Measurements from ENCODE around the gene LMTK2. TPM values are rescaled to one million over a fixed set of nuclear protein-coding genes. Genes with fewer than 3 reads are reported as not detected.
"Not testable (repeated sequence)": the region's sequence is repeated elsewhere in the genome, so short reads cannot be mapped to it uniquely, and the experiment has no call there.

LMTK2 gene
- total RNA-seq, 1 donor from 2014 or later: 10.6 TPM

- no peak overlapping the region for H3K4me3 ChIP-seq (ENCODE audit: low read depth, low read length)
- no peak for TF ChIP-seq CTCF (conservative IDR thresholded peaks at IDR 0.05; ENCODE audit: low read depth, low read length)
- no peak for DNase-seq (ENCODE audit: low read depth)
Observed at GRCh38 chr7:98115746-98116525, 9.3 kb downstream of the LMTK2 start.

GRCh38 chr7:98116656-98117461 lies 10.2 kb downstream of the LMTK2 start:
- no peak for DNase-seq (ENCODE audit: low read depth)
- TF ChIP-seq CTCF (conservative IDR thresholded peaks at IDR 0.05; ENCODE audit: low read depth, low read length): no peak
- no peak overlapping the region for H3K4me3 ChIP-seq (ENCODE audit: low read depth, low read length)

- peak; percentile 83 for DNase-seq (ENCODE audit: low read depth)
- TF ChIP-seq CTCF (conservative IDR thresholded peaks at IDR 0.05; ENCODE audit: low read depth, low read length): no peak
- no peak overlapping the region for H3K4me3 ChIP-seq (ENCODE audit: low read depth, low read length)
Observed at GRCh38 chr7:98119256-98119918, 12.7 kb downstream of the LMTK2 start.

GRCh38 chr7:98120559-98120958 lies 13.9 kb downstream of the LMTK2 start:
- no peak for TF ChIP-seq CTCF (conservative IDR thresholded peaks at IDR 0.05; ENCODE audit: low read depth, low read length)
- no peak for DNase-seq (ENCODE audit: low read depth)
- no peak overlapping the region for H3K4me3 ChIP-seq (ENCODE audit: low read depth, low read length)

GRCh38 chr7:98121388-98121787 lies 14.7 kb downstream of the LMTK2 start:
- not testable (repeated sequence) for H3K4me3 ChIP-seq (ENCODE audit: low read depth, low read length); DNase-seq (ENCODE audit: low read depth)

GRCh38 chr7:98123365-98123696 lies 16.7 kb downstream of the LMTK2 start:
- TF ChIP-seq CTCF (conservative IDR thresholded peaks at IDR 0.05; ENCODE audit: low read depth, low read length): no peak
- DNase-seq (ENCODE audit: low read depth): no peak
- H3K4me3 ChIP-seq (ENCODE audit: low read depth, low read length): no peak overlapping the region

GRCh38 chr7:98125759-98126158 lies 19.1 kb downstream of the LMTK2 start:
- no peak overlapping the region for H3K4me3 ChIP-seq (ENCODE audit: low read depth, low read length)
- TF ChIP-seq CTCF (conservative IDR thresholded peaks at IDR 0.05; ENCODE audit: low read depth, low read length): no peak
- no peak for DNase-seq (ENCODE audit: low read depth)

All from epithelial cell of proximal tubule (primary cell).